ENCODE measurements around the gene NUP153.

The NUP153 gene

GRCh38 chr6:17703256-17703694 lies 3.5 kb downstream of the NUP153 start:
- DNase-seq (ENCODE audit: low spot score), result no peak
- in situ Hi-C loops (cut with MboI; ENCODE audit: low sequenced_read_pairs, unreplicated experiment), result no loop called here
- TF ChIP-seq CTCF (IDR thresholded peaks at IDR 0.05; ENCODE audit: borderline replicate concordance, control extremely low read depth, extremely low read depth, insufficient read depth, missing control alignments), result no peak

GRCh38 chr6:17700421-17701416 lies 6.0 kb downstream of the NUP153 start:
- in situ Hi-C loops (cut with MboI; ENCODE audit: low sequenced_read_pairs, unreplicated experiment), result no loop called here
- TF ChIP-seq CTCF (IDR thresholded peaks at IDR 0.05; ENCODE audit: borderline replicate concordance, control extremely low read depth, extremely low read depth, insufficient read depth, missing control alignments), result no peak
- DNase-seq (ENCODE audit: low spot score), result no peak

DNA sequence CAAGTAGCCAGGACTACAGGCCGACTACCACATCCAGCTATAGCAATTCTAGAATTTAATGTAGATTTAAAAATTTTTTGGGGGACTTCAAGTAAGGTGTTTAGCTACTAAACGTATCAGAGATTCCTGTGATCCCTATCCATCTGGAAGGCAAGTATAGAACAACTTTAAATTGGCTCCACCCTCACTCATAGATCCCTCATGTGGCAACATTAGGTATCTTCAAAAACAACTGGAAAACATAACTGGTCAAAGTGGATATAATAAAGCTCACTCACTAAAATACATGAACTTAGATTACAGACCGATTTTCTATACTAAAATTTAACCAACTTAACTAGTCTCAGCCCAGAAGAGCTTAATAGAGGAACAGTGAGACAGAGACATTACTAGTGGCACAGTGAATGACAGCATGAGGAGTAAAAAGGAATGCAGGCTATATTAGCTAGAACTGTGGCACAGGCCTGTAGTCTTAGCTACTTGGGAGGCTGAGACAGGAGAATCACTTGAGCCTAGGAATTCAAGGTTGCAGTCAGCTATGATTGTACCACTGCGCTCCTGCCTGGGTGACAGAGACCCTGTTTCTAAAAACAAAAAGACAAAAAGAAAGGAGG lies 14.7 kb downstream of the NUP153 start:
- in situ Hi-C loops (cut with MboI; ENCODE audit: low sequenced_read_pairs, unreplicated experiment), result no loop called here
- no peak for TF ChIP-seq CTCF (IDR thresholded peaks at IDR 0.05; ENCODE audit: borderline replicate concordance, control extremely low read depth, extremely low read depth, insufficient read depth, missing control alignments)
- DNase-seq (ENCODE audit: low spot score), result no peak

GRCh38 chr6:17688481-17688880 lies 18.2 kb downstream of the NUP153 start:
- no peak for TF ChIP-seq CTCF (IDR thresholded peaks at IDR 0.05; ENCODE audit: borderline replicate concordance, control extremely low read depth, extremely low read depth, insufficient read depth, missing control alignments)
- no peak for DNase-seq (ENCODE audit: low spot score)
- in situ Hi-C loops (cut with MboI; ENCODE audit: low sequenced_read_pairs, unreplicated experiment), result no loop called here

- in situ Hi-C loops (cut with MboI; ENCODE audit: low sequenced_read_pairs, unreplicated experiment), result no loop called here
- no peak for TF ChIP-seq CTCF (IDR thresholded peaks at IDR 0.05; ENCODE audit: borderline replicate concordance, control extremely low read depth, extremely low read depth, insufficient read depth, missing control alignments)
- no peak for DNase-seq (ENCODE audit: low spot score)
These were observed 19.6 kb downstream of the NUP153 start for GRCh38 chr6:17687136-17687535.

GRCh38 chr6:17684134-17684533 lies 22.6 kb downstream of the NUP153 start:
- no peak for TF ChIP-seq CTCF (IDR thresholded peaks at IDR 0.05; ENCODE audit: borderline replicate concordance, control extremely low read depth, extremely low read depth, insufficient read depth, missing control alignments)
- no peak for DNase-seq (ENCODE audit: low spot score)
- in situ Hi-C loops (cut with MboI; ENCODE audit: low sequenced_read_pairs, unreplicated experiment), result no loop called here
